GM10248 (cell line): Measurements from ENCODE around the gene VASH2.

Experiments used
- CTCF ChIA-PET: fragments of 300-600 bp; sonication (Branson Sonifier 250); formaldehyde crosslinking; extraction: SDS; loops from one replicate; lab custom pipeline; 2021; ENCODE audit warnings: antibody characterized with exemption; lab: Yijun Ruan, JAX
- POLR2A ChIA-PET: fragments of 350-650 bp; sonication (Branson Sonifier 250); formaldehyde crosslinking; extraction: SDS; loops from one replicate; lab custom pipeline; 2020; ENCODE audit warnings: antibody characterized with exemption; lab: Yijun Ruan, JAX
- DNase-seq: peaks from one replicate; pipeline ENCODE4 v3.0.0; 2012; ENCODE audit errors: extremely low spot score
- TF ChIP-seq, protein P1 (sequence below): IDR thresholded peaks from 2 replicates; pipeline ENCODE4 v1.5.1; 2012; ENCODE audit warnings: mild to moderate bottlenecking, low read depth; ENCODE audit errors: extremely low read depth, missing control alignments, control extremely low read depth

The VASH2 gene

DNA sequence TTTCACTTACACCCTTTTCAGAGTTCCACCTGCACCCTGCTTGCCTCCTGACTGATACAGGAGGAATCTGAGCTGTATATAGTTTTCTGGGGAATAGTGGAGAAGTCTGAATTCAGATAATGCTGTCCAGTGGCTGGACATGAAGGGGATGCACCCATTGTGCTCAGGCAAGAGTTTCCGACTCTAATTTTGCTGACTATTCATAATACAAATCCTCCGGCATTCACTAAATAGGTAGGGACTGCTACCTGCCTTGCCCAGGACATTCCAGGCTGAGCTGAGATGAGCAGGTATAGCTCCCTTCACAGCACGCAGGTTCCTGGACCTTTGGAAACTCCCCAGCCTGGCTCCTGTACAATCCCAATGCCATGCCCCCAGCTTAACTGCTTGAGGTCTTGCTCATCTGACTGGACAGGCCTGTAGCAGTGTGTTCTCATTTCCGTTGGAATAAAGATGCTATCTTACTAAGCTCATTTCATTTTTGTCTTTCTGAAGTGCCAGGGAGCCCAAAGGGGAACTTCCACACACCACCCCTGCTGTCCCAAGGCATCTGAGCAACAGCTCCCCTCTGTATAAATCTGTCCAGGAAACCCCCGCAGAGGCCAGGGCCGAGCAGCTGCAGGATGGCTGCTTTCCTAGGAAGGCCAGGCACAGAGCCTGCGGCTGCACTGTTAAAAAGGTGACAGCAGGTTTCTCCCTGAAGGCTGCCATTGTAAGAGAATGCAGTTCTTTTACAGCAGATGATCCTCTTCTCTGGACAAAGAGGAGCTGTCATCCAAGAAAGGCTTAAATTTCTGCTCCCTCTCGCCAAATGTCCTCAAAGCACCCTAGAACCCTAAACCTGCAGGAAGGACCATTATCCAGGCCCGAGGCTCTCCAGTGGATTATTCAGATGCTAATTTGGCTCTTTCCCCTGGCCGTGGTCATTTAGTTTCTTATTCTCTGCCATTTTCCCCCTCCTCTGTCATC lies 21.7 kb upstream of the VASH2 start:
- no peak for DNase-seq

DNA sequence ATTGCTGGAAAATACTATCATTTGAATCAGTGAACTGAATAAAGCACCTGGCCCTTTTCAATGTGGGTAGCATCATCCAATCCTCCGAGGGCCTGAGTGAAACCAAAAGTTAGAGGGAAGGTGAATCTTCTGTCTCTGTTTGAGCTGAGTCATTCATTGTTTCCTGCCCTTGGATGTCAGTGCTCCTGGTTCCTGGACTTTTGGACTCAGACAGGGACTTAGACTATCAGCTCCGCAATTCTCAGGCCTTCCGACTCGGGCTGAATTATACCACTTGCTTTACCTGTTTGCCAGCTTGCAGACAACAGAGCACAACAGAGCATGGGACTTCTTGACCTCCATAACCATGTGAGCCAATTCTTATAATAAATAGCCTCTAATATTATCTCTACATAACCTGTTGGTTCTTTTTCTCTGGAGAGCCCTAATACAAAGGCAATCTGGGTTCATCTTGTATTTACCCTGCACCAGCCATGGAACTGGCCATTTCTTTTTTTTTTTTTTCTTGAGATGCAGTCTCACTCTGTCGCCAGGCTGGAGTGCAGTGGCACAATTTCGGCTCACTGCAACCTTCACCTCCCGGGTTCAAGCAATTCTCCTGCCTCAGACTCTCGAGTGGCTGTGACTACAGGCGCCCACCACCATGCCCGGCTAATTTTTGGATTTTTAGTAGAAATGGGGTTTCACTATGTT lies 19.2 kb upstream of the VASH2 start:
- CTCF ChIA-PET: interaction anchor here (1.2 to 1.4 kb wide), 3 partner anchors 10 to 44 kb away, joined by 3 to 4 read pairs (median 3); no protein-coding TSS in a partner anchor
- POLR2A ChIA-PET: no interaction called here
- no peak for DNase-seq
- TF ChIP-seq, protein P1, sequence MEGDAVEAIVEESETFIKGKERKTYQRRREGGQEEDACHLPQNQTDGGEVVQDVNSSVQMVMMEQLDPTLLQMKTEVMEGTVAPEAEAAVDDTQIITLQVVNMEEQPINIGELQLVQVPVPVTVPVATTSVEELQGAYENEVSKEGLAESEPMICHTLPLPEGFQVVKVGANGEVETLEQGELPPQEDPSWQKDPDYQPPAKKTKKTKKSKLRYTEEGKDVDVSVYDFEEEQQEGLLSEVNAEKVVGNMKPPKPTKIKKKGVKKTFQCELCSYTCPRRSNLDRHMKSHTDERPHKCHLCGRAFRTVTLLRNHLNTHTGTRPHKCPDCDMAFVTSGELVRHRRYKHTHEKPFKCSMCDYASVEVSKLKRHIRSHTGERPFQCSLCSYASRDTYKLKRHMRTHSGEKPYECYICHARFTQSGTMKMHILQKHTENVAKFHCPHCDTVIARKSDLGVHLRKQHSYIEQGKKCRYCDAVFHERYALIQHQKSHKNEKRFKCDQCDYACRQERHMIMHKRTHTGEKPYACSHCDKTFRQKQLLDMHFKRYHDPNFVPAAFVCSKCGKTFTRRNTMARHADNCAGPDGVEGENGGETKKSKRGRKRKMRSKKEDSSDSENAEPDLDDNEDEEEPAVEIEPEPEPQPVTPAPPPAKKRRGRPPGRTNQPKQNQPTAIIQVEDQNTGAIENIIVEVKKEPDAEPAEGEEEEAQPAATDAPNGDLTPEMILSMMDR: no peak

More for the DNA sequence above, 21.7 kb upstream of the VASH2 start:
- TF ChIP-seq, protein P1: no peak
- ChIA-PET CTCF (interaction anchor here (0.9 to 1.5 kb wide), 7 partner anchors 10 to 264 kb away, joined by 3 to 7 read pairs (median 4); no protein-coding TSS in a partner anchor), POLR2A (interaction anchor here (0.5 to 1.1 kb wide), 2 partner anchors 22 to 320 kb away, joined by 3 to 5 read pairs; partner anchors contain the start of genes ATF3 and VASH2)

DNA sequence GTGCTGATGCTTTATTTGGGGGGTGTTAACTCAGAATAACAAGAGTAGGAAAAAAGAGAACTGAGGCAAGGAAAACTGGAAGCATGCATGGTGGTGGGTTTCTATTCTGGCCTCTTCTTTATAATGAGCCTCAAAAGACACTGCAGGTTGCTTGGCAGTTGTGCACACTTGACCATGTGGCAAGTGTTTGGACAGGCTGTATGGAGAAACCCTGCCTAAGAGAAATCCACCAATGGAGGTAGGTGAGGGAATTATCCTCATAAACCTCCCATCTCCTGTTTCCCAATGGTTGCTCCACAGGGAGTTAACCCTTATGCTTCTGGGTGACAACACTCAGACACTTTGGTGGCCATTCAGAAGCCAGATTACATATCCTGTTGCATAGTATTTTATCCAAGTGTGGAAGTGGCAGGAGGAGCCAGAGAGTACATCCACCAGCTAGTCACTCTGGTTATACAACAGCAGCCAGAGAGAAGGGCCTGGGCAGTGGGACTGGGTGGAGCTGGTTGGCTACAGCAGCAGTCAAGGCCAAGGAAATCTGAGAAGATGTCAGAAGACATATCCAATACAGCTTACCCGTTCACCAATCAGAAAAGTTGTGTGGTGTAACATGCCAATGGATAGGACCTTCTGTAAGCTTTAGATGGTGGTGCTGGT lies 16.4 kb upstream of the VASH2 start:
- POLR2A ChIA-PET: no interaction called here
- CTCF ChIA-PET: interaction anchor here (0.7 to 1.9 kb wide), 7 partner anchors 10 to 46 kb away, joined by 3 to 8 read pairs (median 3); partner anchors contain the start of gene VASH2
- TF ChIP-seq, protein P1: no peak
- no peak for DNase-seq

- ChIA-PET CTCF (interaction anchor here (1.3 to 1.9 kb wide), 2 partner anchors 14 to 32 kb away, joined by 3 to 5 read pairs; no protein-coding TSS in a partner anchor), POLR2A (no interaction called here)
- TF ChIP-seq, protein P1: no peak
- DNase-seq: no peak
Observed at GRCh38 chr1:212935387-212935981, 14.9 kb upstream of the VASH2 start.

DNA sequence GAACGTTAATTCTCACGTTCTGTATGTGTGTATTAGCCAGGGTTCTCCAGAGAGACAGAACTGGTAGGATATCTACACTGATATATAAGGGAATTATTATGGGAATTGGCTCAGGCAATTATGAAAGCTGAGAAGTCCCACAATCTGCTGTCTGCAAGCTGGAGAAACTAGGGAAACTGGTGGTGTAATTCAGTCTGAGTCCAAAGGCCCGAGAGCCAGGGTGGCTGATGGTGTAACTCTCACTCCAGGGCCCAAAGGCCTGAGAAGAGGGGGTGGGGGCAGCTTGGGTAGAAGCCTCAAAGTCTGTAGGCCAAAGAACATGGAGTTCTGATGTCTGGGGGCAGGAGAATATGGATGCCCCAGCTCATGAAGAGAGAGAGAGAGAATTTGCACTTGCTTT lies 13.3 kb upstream of the VASH2 start:
- DNase-seq: no peak
- ChIA-PET POLR2A (interaction anchor here (0.5 kb wide), 1 partner anchor 36 kb away, joined by 4 read pairs; no protein-coding TSS in a partner anchor), CTCF (interaction anchor here (0.8 to 2.1 kb wide), 5 partner anchors 10 to 68 kb away, joined by 3 to 11 read pairs (median 3); partner anchors contain the start of gene VASH2)
- TF ChIP-seq, protein P1: no peak
